Measurements from ENCODE around the gene B4GALT3. TPM values are rescaled to one million over a fixed set of nuclear protein-coding genes. Genes with fewer than 3 reads are reported as not detected.

B4GALT3 gene
- 10 to 100 TPM; 16.3 to 32.8 (median 28.9) TPM for total RNA-seq
- 10 to 100 TPM; 29.3 to 48.1 (median 30.9) TPM for polyA plus RNA-seq
- long read RNA-seq, donor 1, transcript B4GALT3-201 (8 exons, 1,911 nt), result major isoform, 26 of 50 reads
- long read RNA-seq, donor 1, transcript B4GALT3-213 (8 exons, 2,414 nt), result minor isoform, 13 of 50 reads
- long read RNA-seq, donor 1, partial matches to known transcripts, result 4 of 50 reads
- long read RNA-seq, donor 1, other reads (novel, unspliced or antisense), result 7 of 50 reads
- long read RNA-seq, donor 2, transcript B4GALT3-201 (8 exons, 1,911 nt), result major isoform, 42 of 109 reads
- long read RNA-seq, donor 2, transcript B4GALT3-213 (8 exons, 2,414 nt), result minor isoform, 37 of 109 reads
- long read RNA-seq, donor 2, partial matches to known transcripts, result 12 of 109 reads
- long read RNA-seq, donor 2, other reads (novel, unspliced or antisense), result 18 of 109 reads

GRCh38 chr1:161177112-161177935 is at the start of gene B4GALT3:
TSS of gene B4GALT3 (minus strand) at chr1:161177507. CDS start at chr1:161176060, 1,447 bp downstream.
- H3K27ac ChIP-seq, result peak within 1 kb of the TSS; percentile 91
- DNase-seq (peak; percentile 91 to 95), ATAC-seq (peak; percentile 97 to 99 (median 98))
- H3K4me3 ChIP-seq, result peak within 1 kb of the TSS; percentile 77
- H3K36me3 ChIP-seq (ENCODE audit: insufficient read depth in 1 of 2, low read depth in 1 of 2), result peaks cover 6 to 41% of the 10 kb centered on the region in 2 donors
- peaks cover 22% of the 10 kb centered on the region for H3K4me1 ChIP-seq
- TF ChIP-seq CTCF (IDR thresholded peaks at IDR 0.05), result peak; percentile 18
- no peaks in the 10 kb centered on the region for H3K27me3 ChIP-seq (ENCODE audit: insufficient read depth in 3 of 3, low read length in 2 of 3)
- intact Hi-C loops (cut with DNase I), result loop anchor here in 1 of 2 donors (1.0 kb wide), 2 partner anchors 12 to 45 kb away; partner anchors contain the start of gene DEDD
- H3K9me3 ChIP-seq, result no peaks in the 10 kb centered on the region
- WGBS, 3 donors, result 5 to 7% (median 5%) methylated on average over 42 to 50 of the region's 50 CpGs

GRCh38 chr1:161226759-161227158 is 49.5 kb upstream of the B4GALT3 start:
- DNase-seq, result no peak
- no peak for ATAC-seq
- Histone ChIP-seq H3K27me3 (ENCODE audit: insufficient read depth in 3 of 3, low read length in 2 of 3) (no peaks in the 10 kb centered on the region), H3K4me1 (peaks cover 12% of the 10 kb centered on the region), H3K27ac (peak overlapping the region; percentile 77), H3K9me3 (no peaks in the 10 kb centered on the region), H3K4me3 (peak overlapping the region; percentile 85), H3K36me3 (ENCODE audit: insufficient read depth in 1 of 2, low read depth in 1 of 2) (peaks cover 8 to 32% of the 10 kb centered on the region in 2 donors)
- 43 to 59% (median 49%) methylated on average over 3 of the region's 3 CpGs for WGBS, 3 donors
- TF ChIP-seq CTCF (IDR thresholded peaks at IDR 0.05), result no peak
- intact Hi-C loops (cut with DNase I), result loop anchor here (2.0 to 5.0 kb wide), 4 partner anchors 66 to 156 kb away; partner anchors contain the start of gene SDHC (in 1 of the 2)

- H3K4me3 ChIP-seq, result peak overlapping the region; percentile 85
- DNase-seq, result peak in 1 of 2 donors; percentile 54
Measured at GRCh38 chr1:161226320-161226711, 49.0 kb upstream of the B4GALT3 start.

More at GRCh38 chr1:161226320-161226711, 49.0 kb upstream of the B4GALT3 start:
- WGBS, 3 donors, result 7 to 13% (median 8%) methylated on average over 14 to 15 of the region's 15 CpGs
- H3K27ac ChIP-seq, result peak overlapping the region; percentile 77
- peaks cover 8 to 32% of the 10 kb centered on the region in 2 donors for H3K36me3 ChIP-seq (ENCODE audit: insufficient read depth in 1 of 2, low read depth in 1 of 2)
- H3K9me3 ChIP-seq, result no peaks in the 10 kb centered on the region
- H3K4me1 ChIP-seq, result peaks cover 12% of the 10 kb centered on the region
- TF ChIP-seq CTCF (IDR thresholded peaks at IDR 0.05), result no peak
- H3K27me3 ChIP-seq (ENCODE audit: insufficient read depth in 3 of 3, low read length in 2 of 3), result no peaks in the 10 kb centered on the region
- intact Hi-C loops (cut with DNase I), result loop anchor here (2.0 to 5.0 kb wide), 4 partner anchors 66 to 156 kb away; partner anchors contain the start of gene SDHC (in 1 of the 2)
- peak in 1 of 4 donors; percentile 6 for ATAC-seq

All from psoas muscle (tissue), 8 donors.